Kidney (tissue), 14 donors: Measurements from ENCODE around the gene ARHGAP22. TPM values are rescaled to one million over a fixed set of nuclear protein-coding genes. Genes with fewer than 3 reads are reported as not detected.
A peak's percentile ranks its signal among the peaks of the same experiment; 100 is the strongest.

Experiments used
- DNase-seq, 5 donors: peaks; one replicate each; pipeline ENCODE4 v3.0.0-alpha.2; 2013 to 2020
- FAIRE-seq: peaks from 2 replicates; lab custom pipeline; 2012; peaks lifted over from hg19 to GRCh38; lab: Jason Lieb, UNC
- H3K27ac ChIP-seq, 2 donors: one replicate each; pipeline ENCODE4 v1.7.0; 2013; ENCODE audit warnings: low read depth in 2 of 2, low read length in 2 of 2, inconsistent platforms in 1 of 2
- H3K27me3 ChIP-seq: one replicate; pipeline ENCODE4 v1.7.1; 2013; ENCODE audit warnings: low read length, inconsistent platforms; ENCODE audit not compliant: control insufficient read depth, insufficient read depth
- H3K36me3 ChIP-seq, 3 donors: one replicate each; pipeline versions ENCODE4 v1.7.0 to v1.7.1; 2013; ENCODE audit warnings: low read length in 3 of 3, control low read depth in 1 of 3, inconsistent platforms in 1 of 3; ENCODE audit not compliant: insufficient read depth in 3 of 3, control insufficient read depth in 2 of 3
- H3K4me1 ChIP-seq, 3 donors: one replicate each; pipeline versions ENCODE4 v1.7.0 to v1.7.1; 2013; ENCODE audit warnings: low read length in 3 of 3, inconsistent platforms in 1 of 3, low read depth in 1 of 3; ENCODE audit not compliant: control insufficient read depth in 2 of 3, insufficient read depth in 2 of 3
- H3K4me3 ChIP-seq, 3 donors: one replicate each; pipeline versions ENCODE4 v1.7.0 to v1.8.1; 2013; ENCODE audit warnings: low read length in 3 of 3, control low read depth in 1 of 3, inconsistent platforms in 1 of 3
- H3K9ac ChIP-seq, 3 donors: one replicate each; pipeline versions ENCODE4 v1.7.0 to v1.7.1; 2013; ENCODE audit warnings: low read length in 3 of 3, control low read depth in 1 of 3, inconsistent platforms in 1 of 3
- H3K9me3 ChIP-seq, 3 donors: one replicate each; pipeline versions ENCODE4 v1.7.0 to v1.7.1; 2013; ENCODE audit warnings: low read length in 3 of 3, control low read depth in 1 of 3, inconsistent platforms in 1 of 3; ENCODE audit not compliant: control insufficient read depth in 2 of 3, insufficient read depth in 1 of 3
- CTCF ChIP-seq: IDR thresholded peaks from 3 replicates; pipeline ENCODE4 v1.5.1; 2012; ENCODE audit warnings: mild to moderate bottlenecking, moderate library complexity, borderline replicate concordance; ENCODE audit not compliant: insufficient read depth; ENCODE audit errors: extremely low read depth
- intact Hi-C: fragments of 100-400 bp; cut with DNase I; formaldehyde crosslinking; loops from one replicate; pipeline ENCODE4 v1.11.1; 2022
- polyA plus RNA-seq: library from polyadenylated mRNA; stranded (reverse); fragments of 350-450 nt; fragmentation: Illumina TruSeq; extraction: RNeasy Lipid Tissue Mini Kit (QIAGEN cat#74804); gene quantifications from one replicate; pipeline ENCODE4 v1.2.3, GENCODE V29; 2014; ENCODE audit warnings: low read depth, low replicate concordance; ENCODE audit not compliant: insufficient read depth
- total RNA-seq: library from RNA; stranded (reverse); fragmentation: NEBNext Ultra II Directional; extraction: Animal tissue kit (Norgen Biotek cat#: 25700); gene quantifications from one replicate; pipeline ENCODE4 v1.2.1, GENCODE V29; 2021
- donor health status: control.
- donor health status: control.
- donor health status: control.
- donor health status: control.
- donor health status: control.
- donor health status: DM: yes; HTN: yes; CAD: no.
- donor health status: Normal renal cell carcinoma (clear cell type).

Gene ARHGAP22
- total and polyA plus RNA-seq, 2 donors from 2014 or later, result 0.62 to 6.6 TPM

- H3K36me3 ChIP-seq, result no peaks in the 10 kb centered on the region
- H3K4me3 ChIP-seq, result no peak overlapping the region
- H3K9me3 ChIP-seq, result no peaks in the 10 kb centered on the region
- TF ChIP-seq CTCF, result no peak
- FAIRE-seq (no peak), DNase-seq (peak in 2 of 5 donors; percentile 41 to 65)
- H3K4me1 ChIP-seq, result peaks cover 0 to 5% (median 0%) of the 10 kb centered on the region in 3 donors
- no peaks in the 10 kb centered on the region for H3K27me3 ChIP-seq
- H3K9ac ChIP-seq, result no peak overlapping the region
- intact Hi-C loops, result no loop called here
- H3K27ac ChIP-seq, result no peak overlapping the region
These were observed 150.4 kb downstream of the ARHGAP22 start for GRCh38 chr10:48454302-48455054.

- intact Hi-C loops, result no loop called here
- no peak for TF ChIP-seq CTCF
- H3K36me3 ChIP-seq, result no peaks in the 10 kb centered on the region
- no peak overlapping the region for H3K4me3 ChIP-seq
- no peak overlapping the region for H3K27ac ChIP-seq
- no peaks in the 10 kb centered on the region for H3K9me3 ChIP-seq
- H3K27me3 ChIP-seq, result no peaks in the 10 kb centered on the region
- no peak for FAIRE-seq
- H3K4me1 ChIP-seq, result peaks cover 0 to 5% (median 0%) of the 10 kb centered on the region in 3 donors
- peak in 2 of 5 donors; percentile 37 to 51 for DNase-seq
- no peak overlapping the region for H3K9ac ChIP-seq
These were observed 151.2 kb downstream of the ARHGAP22 start for GRCh38 chr10:48453451-48454301.

- no peak overlapping the region for H3K27ac ChIP-seq
- TF ChIP-seq CTCF, result no peak
- H3K4me1 ChIP-seq, result peaks cover 0 to 5% (median 0%) of the 10 kb centered on the region in 3 donors
- H3K4me3 ChIP-seq, result no peak overlapping the region
- intact Hi-C loops, result no loop called here
- no peaks in the 10 kb centered on the region for H3K36me3 ChIP-seq
- no peak overlapping the region for H3K9ac ChIP-seq
- no peak for FAIRE-seq
- H3K27me3 ChIP-seq, result no peaks in the 10 kb centered on the region
- H3K9me3 ChIP-seq, result no peaks in the 10 kb centered on the region
- DNase-seq, result peak in 2 of 5 donors; percentile 27 to 36
These were observed 151.9 kb downstream of the ARHGAP22 start for GRCh38 chr10:48452879-48453412.
